Astrocyte (in vitro differentiated cells and primary cell): ENCODE data around the gene CD109.

Experiments used
- CTCF ChIP-seq: IDR thresholded peaks from 2 replicates; pipeline ENCODE4 v1.5.1; 2011; ENCODE audit warnings: low read depth, mild to moderate bottlenecking, inconsistent platforms, low read length, moderate library complexity; ENCODE audit not compliant: insufficient read depth
- EZH2 ChIP-seq: IDR thresholded peaks from 2 replicates; pipeline ENCODE4 v1.6.1; 2012; ENCODE audit warnings: mild to moderate bottlenecking, low read length, inconsistent platforms; ENCODE audit not compliant: insufficient read depth

DNA sequence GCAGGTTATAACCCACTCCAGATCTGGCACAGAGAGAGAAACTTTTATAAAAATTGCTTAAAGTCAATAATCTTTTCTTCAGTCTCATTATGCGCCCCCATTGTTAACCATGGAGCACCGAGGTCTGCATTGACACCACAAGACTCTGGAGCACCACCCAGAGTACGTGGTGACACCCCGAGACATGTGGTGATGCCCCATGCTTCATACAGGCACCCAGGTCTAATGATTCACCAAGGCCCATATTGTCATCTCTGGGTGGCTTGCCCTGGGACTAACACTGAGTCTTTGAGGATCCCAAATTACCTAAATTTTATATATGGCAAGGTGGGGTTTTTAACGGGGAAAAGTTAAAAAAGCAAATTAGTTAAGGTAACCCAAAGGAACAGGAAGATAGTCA lies 31.1 kb downstream of the CD109 start:
- TF ChIP-seq CTCF (no peak), EZH2 (no peak)
